ENCODE measurements around the gene ZNF160.
"Not testable (repeated sequence)": the region's sequence is repeated elsewhere in the genome, so short reads cannot be mapped to it uniquely, and the experiment has no call there.

DNA sequence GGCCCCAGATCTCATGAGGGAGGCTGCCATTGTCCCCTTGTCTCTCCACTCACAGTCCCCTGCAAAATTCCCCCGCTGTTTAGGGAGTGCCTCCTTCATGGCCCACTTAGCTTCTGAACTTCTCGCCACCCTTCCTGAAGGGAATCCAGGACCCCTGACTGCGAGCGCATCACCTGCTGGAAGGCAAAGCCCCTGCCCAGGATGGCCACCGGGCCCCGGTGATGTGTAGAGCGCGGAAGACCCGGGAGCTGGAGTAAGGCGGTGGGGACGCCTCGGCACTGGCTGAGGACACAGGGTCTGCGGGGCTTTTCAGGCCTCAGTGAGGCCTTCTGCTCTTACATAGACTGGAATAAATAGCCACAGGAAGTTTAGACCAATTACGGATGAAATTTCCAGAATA lies 4.7 kb downstream of the ZNF160 start:
- TF ChIP-seq EZH2 (IDR thresholded peaks at IDR 0.05; ENCODE audit: insufficient read depth, low read length), result not testable (repeated sequence)
- TF ChIP-seq, protein P1, sequence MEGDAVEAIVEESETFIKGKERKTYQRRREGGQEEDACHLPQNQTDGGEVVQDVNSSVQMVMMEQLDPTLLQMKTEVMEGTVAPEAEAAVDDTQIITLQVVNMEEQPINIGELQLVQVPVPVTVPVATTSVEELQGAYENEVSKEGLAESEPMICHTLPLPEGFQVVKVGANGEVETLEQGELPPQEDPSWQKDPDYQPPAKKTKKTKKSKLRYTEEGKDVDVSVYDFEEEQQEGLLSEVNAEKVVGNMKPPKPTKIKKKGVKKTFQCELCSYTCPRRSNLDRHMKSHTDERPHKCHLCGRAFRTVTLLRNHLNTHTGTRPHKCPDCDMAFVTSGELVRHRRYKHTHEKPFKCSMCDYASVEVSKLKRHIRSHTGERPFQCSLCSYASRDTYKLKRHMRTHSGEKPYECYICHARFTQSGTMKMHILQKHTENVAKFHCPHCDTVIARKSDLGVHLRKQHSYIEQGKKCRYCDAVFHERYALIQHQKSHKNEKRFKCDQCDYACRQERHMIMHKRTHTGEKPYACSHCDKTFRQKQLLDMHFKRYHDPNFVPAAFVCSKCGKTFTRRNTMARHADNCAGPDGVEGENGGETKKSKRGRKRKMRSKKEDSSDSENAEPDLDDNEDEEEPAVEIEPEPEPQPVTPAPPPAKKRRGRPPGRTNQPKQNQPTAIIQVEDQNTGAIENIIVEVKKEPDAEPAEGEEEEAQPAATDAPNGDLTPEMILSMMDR (IDR thresholded peaks at IDR 0.05; ENCODE audit: insufficient read depth, low read depth, low read length), result not testable (repeated sequence)

All from astrocyte (in vitro differentiated cells and primary cell).